NCI-H2196 treated with DMSO at 0.1 percent for 48 hours (cell line): Measurements from ENCODE around the gene CMTM4.
"Not testable (repeated sequence)": the region's sequence is repeated elsewhere in the genome, so short reads cannot be mapped to it uniquely, and the experiment has no call there.

ENCODE experiments used
- DNase-seq: peaks from one replicate; lab custom pipeline; 2025; ENCODE audit not compliant: unreplicated experiment; lab: John Stamatoyannopoulos, UW

The CMTM4 gene

DNA sequence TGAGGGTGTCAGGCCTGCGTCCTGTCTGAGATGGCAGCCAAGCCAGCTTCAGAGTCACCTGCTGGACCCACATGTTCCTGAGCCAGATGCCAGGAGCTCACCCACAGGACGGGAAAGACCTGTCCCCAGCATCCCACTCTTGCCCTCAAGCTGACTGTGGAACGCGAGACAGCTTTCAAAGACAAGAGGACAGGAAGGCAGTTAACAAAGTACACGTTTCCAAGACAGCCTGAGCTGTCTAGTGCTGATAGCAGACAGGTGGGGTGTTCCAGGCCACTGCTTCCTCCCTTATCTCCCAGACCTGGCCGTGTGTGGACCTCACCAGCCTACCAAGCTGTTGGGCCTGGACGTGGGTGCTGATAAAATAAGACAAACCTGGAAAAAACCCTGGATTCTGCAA, 78.8 kb downstream of the CMTM4 start:
- no peak for DNase-seq

GRCh38 chr16:66617010-66617434, 79.5 kb downstream of the CMTM4 start:
- DNase-seq = no peak

DNA sequence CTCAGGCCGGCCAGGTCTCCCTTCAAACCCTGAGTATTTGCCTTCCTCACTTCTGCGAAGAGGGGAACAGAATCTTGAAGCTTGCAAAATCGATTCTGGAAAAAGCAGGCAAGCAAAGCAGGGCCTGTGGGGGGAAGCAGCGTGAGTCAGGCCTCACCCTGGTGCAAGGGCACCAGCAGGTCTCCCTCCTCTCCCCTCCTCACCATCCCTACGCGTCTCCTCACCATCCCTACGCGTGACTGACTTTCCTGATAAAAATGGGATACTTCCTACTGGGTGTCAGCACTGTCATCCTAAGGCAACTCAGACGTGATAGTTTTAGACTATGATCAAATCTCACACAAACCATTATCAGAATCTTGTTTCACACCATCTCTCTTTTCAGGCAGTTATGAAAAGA, 80.0 kb downstream of the CMTM4 start:
- DNase-seq = no peak

DNA sequence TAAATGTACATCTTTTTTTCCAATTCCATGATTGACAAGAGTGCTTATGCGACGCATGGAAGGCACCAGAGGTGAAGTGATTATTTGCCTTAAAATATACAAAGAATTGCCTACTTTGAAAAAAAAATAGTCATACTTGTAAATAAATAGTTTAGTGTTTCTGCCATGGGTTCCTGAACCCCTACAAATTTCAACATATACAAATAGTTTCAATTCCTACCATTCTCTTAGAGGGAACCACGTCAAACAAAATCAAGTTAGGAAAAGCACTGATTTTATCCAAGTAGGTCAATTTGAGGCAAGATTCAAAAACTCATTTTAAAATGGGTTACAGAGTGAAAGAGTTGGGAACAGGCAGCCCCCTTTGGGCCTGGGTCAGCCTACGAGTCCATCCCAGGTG, 80.4 kb downstream of the CMTM4 start:
- DNase-seq = no peak

DNA sequence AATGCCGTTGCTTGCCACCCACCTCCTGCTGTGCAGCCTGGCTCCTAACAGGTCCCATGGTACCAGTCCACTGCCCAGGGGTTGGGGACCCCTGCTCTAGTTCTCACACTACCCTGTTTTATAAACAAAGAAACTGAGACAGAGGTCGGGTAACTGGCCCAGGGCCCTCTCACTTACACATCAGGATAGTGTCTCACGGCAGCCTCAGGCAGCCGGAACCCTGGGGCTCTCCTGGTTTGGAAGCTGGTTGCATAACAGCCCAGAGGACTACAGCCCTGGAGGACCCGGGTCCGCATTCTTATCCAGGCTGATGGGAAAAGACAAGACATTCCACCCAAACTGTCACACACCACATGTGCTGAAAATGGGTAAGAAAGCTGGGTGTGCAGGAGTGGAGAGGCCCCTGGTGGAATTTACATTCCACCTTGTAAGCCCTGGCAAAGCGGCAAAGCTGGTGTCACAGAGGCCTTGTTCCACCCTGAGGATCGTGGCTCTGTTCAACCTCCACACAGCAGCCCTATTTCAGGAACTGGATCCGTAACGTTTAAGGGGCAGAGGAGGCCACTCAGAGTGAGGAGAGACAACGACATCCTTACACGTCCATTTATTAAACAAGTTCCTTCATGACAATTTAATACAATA, 82.3 kb downstream of the CMTM4 start:
- no peak for DNase-seq

GRCh38 chr16:66612422-66612821, 84.1 kb downstream of the CMTM4 start:
- no peak for DNase-seq

DNA sequence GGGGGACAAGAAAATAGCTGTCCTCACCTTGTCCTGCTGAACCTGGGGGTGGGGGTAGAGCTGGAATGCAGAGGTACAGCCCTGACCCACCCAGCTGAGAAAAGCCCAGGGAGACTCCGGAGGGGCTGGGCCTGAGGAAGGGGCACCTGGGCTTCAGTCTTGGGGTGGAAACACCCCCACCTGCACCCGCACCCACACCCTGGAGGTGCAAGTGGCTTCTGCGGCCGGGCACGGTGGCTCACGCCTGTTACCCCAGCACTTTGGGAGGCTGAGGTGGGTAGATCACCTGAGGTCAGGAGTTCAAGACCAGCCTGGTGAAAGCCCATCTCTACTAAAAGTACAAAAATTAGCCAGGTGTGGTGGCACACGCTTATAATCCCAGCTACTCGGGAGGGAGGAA, 84.6 kb downstream of the CMTM4 start:
- DNase-seq = not testable (repeated sequence)

DNA sequence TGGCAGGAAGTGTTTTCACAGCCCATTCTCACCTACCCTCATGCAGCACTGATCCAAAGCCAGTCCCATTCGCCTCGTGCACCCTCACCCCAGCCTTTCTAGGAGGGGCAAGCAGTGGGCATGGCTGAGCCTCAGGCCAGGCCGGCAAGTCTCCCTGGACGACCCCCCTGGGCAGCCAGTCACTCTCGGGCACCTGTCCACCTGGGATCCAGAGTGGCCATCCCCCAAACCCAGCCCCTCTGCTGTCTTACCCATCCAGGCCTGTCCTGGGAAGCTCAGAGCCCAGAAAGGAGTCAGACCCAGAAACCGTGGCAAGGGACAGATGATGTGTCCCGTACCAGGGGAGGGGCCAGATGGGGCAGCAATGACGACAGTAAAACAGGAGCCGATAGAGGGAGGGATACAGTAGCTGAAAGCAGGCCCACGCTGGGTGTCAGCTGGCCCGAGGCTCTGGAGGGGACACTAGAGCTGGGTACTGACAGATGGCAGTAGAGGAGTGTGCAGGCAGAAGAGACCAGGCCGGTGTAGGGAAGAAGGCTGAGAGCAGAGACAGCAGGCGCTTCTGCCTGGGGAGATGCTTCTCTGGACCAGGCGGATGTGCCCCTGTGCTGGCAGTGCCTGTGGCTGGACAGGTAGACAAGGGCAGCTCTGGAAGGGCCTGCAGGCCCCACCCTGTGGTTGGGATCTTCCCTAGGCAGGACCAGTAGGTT, 86.3 kb downstream of the CMTM4 start:
- DNase-seq = no peak

DNA sequence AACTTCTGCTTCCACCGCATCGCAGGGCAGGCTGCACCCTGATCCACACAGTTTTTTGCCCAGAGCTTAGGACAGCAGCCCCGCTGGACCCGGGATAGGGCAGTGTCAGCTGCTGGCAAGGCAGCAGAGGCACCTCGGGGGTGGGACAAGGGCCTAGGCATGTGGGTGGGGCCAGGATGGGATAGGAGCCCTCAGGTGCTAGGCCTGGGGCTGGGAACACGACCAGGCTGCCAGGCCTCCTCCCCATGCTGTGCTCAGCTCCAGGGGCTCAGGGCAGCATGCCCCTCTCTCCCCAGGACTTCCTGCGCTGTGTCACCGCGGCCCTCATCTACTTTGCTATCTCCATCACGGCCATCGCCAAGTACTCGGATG, 87.4 kb downstream of the CMTM4 start:
- DNase-seq = no peak

DNA sequence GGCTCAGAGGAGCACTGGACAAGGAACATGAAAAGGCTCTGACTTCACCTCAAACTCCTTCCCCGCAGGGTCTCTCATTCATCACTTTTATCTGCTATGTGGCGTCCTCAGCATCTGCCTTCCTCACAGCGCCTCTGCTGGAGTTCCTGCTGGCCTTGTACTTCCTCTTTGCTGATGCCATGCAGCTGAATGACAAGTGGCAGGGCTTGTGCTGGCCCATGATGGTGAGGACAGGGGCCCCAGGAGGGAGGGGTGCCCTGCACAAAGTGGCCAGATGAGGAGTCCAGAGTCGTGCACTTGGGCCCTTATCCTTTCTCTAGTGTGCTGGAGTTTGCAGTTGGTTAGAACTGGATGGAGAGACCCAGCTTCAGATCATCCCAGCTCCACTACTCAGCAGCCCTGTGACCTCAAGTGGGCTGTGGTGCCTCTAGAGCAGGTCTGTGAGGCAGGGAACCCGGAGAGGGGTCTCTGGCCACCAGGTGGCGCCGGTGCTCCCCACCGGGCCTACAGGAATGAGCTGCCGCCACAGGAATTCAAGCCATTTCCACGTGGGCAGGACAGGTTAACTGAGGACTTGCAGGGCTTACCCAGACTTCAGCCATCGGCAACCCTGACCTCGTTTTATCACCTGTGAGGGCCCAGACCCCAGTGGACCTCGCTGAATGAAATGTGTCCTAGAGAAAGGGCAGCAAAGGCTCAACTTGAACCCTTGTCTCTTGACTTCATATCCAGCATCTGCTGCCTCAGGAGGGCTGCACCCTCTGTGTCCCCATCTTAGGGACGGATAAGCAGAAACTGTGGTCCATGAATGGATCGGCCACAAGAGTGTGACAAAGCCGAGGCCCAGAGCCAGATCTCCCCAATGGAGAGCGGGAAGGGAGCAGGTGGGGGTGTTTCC, 88.1 kb downstream of the CMTM4 start:
- peak; percentile 22 for DNase-seq

DNA sequence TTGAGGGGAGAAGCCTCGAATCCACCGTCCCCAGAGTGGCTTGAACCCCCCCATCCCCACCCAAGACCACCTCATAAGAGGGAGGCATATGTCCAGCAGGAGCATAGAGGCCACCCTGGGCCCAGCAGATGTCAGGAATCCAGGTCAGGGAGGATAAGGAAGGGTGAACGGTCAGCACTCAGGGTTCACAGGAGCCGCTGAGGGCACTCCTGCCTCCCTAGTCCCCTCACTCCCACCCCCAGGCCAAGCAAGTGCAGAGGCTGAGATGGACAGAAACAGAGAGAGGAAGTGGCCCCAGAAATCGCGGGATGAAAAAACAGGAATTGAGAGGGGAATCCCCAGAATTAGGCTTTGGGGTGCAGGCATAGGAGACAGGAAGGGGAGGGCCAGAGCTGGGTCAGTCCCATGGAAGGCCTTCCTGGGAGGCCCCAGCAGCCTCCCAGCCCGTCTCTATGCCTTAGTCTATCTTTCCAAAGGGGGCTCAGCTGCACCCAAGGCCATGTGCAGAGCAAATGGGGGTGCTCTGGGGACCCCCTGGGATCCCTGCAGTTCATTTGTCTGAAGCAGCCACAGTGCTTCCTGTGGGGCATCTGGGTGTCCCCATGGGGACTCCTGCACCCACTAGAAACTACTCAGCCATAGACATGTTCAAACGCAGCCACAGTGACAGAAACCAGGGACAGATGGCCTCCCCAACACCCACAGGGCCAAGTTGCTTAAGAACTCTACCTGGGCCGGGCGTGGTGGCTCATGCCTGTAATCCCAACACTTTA, 90.4 kb downstream of the CMTM4 start:
- DNase-seq = no peak

GRCh38 chr16:66605177-66605978, 91.2 kb downstream of the CMTM4 start:
- no peak for DNase-seq

DNA sequence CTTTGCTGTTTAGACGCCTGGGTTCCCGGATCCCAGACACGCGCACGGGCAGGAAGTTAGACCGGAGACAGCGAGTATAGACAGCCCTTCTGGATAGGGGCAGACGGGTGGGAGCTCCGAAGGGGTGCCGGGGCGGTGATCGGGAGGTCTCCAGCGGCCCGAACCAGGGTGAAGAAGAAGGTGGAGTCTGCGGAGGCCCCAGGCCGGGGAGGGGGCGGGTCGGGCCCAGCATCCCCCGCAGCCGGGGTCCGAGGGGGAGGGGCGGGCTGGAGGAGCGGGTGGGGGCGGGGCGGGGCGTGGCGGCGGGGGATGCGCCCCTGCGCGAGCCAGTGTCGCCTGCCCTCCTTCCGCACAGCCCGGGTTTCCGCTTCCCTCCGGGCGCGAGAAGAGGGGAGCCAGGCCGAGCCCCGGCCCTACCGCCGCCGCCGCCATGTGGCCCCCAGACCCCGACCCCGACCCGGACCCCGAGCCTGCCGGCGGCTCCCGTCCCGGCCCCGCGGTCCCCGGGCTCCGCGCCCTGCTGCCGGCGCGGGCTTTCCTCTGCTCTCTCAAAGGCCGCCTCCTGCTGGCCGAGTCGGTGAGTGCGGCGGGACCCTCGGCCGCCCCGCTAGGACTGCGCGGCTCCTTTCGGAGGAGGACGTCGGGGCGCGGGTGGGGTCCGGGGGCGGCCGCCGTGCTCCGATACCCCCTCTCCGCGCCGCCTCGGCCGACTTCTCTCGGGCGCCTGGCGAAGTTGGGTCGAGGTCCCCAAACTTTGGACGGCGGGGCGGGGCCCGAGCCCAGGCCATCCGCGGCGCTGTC, 92.0 kb downstream of the CMTM4 start, which contains the start of gene CMTM3:
Gene CMTM3, plus strand, starts transcription at position 329 of the 801 bp plus-strand sequence. Its CDS starts 102 bp downstream, at position 431.
- DNase-seq = no peak

DNA sequence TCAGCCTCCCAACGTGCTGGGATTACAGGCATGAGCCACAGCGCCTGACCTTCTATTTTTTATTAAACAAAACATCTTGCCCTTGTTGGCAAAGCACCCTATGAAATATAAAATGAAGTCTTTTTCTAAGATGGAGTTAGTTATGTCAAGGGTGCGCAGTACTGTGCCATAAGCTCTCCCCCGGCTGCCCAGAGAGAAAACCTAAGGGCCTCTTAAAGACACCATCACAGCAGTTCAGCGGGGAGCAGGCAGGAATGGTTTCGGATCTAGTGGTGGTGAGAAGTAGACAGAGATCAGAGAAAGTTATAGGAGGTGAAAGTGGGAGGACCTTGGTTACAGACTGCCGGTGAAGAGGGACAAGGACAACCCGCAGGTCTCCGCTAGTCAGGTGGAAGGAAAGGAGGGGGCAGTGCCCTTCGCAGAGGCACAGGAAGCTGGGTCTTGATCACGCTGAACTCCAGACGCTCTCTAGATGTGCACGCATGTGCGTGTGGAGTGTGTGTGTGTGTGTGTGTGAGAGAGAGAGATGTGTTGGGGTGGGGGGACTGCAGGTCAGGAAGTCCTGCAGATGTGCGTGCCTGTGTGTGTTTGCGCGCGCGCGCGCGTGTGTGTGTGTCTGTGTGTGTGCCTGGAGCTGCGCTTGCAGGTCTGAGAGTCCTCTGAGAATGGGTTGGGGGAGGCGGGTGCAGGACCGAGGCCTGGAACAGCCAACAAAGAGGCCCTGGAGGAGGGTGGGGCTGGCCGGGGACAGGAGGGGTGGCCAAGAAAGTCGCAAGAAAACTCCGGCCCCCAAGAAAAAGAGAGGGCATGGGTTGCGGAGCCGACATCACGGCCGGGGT, 92.8 kb downstream of the CMTM4 start:
- no peak for DNase-seq

DNA sequence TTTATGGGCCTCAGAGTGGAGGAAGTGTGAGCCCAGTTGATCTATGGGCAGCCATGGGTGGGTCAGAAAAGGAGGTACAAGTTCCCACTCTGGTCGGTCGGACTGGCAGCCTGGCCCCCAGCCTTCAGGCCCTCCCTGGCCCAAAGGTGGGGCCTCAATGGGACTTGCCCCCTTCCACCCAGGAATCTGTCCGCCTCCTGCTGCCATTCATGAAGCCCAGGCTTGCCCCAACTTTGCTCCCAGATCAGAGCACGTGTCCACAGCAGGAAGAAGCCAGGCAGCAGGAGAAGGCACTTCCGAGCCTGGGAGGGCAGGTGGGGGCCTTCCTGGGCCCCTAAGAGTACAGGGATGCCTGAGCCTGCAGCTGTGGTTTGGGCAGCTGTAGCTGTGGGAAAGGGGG, 95.1 kb downstream of the CMTM4 start:
- DNase-seq = no peak

- no peak for DNase-seq
Observed at GRCh38 chr16:66600477-66600876, 96.1 kb downstream of the CMTM4 start.

GRCh38 chr16:66599726-66600125, 96.8 kb downstream of the CMTM4 start:
- no peak for DNase-seq

GRCh38 chr16:66598111-66598510, 98.4 kb downstream of the CMTM4 start:
- DNase-seq = no peak
